ENCODE data around the gene GPR62. TPM values are rescaled to one million over a fixed set of nuclear protein-coding genes. Genes with fewer than 3 reads are reported as not detected.

Gene GPR62
- total and polyA plus RNA-seq, 2 experiments from 2014 or later = not detected

GRCh38 chr3:51964521-51964920 lies 9.3 kb downstream of the GPR62 start:
- no peak overlapping the region for H3K9ac ChIP-seq
- 0 out of 2 replicates have a peak, but pooled peaks cover 6% of the 10 kb centered on the region for H3K4me1 ChIP-seq (ENCODE audit: insufficient read depth)
- no peaks in the 10 kb centered on the region for H3K36me3 ChIP-seq (ENCODE audit: low read depth)
- 59 to 64% methylated on average over 4 of the region's 4 CpGs for WGBS, 2 experiments (ENCODE audit: low coverage in 1 of 2, low lambda C conversion rate in 2 of 2, missing lambda C conversion rate in 2 of 2)
- no peak overlapping the region for H3K4me2 ChIP-seq (ENCODE audit: unreplicated experiment)
- in situ Hi-C loops (cut with MboI) = no loop called here
- no peak overlapping the region for H2AFZ ChIP-seq
- H3K27ac ChIP-seq = no peak overlapping the region
- peaks cover 26% of the 10 kb centered on the region; the same call in 1 of the 2 replicates for H3K79me2 ChIP-seq (ENCODE audit: insufficient read depth)
- H3K27me3 ChIP-seq (replicated peaks; ENCODE audit: insufficient read depth) = no peaks in the 10 kb centered on the region
- no peaks in the 10 kb centered on the region for H3K9me2 ChIP-seq (ENCODE audit: insufficient read depth)
- peaks cover 5% of the 10 kb centered on the region; the same call in 1 of the 2 replicates for H3F3A ChIP-seq (ENCODE audit: insufficient read depth)
- no peaks in the 10 kb centered on the region for H4K20me1 ChIP-seq (ENCODE audit: insufficient read depth)
- TF ChIP-seq EZH2phosphoT487 (IDR thresholded peaks at IDR 0.05; ENCODE audit: insufficient read depth, low read depth) (no peak), EZH2 (IDR thresholded peaks at IDR 0.05; ENCODE audit: insufficient read depth, poor library complexity, severe bottlenecking) (no peak)
- no peak overlapping the region for H3K4me3 ChIP-seq
- no peaks in the 10 kb centered on the region for H3K9me3 ChIP-seq (ENCODE audit: low read depth)
- no peak for DNase-seq

GRCh38 chr3:51966016-51966415 lies 10.8 kb downstream of the GPR62 start:
- Histone ChIP-seq H3K36me3 (ENCODE audit: low read depth) (no peaks in the 10 kb centered on the region), H3K27ac (no peak overlapping the region), H3K27me3 (replicated peaks; ENCODE audit: insufficient read depth) (no peaks in the 10 kb centered on the region), H3K4me3 (peak overlapping the region; percentile 87; the same call in 1 of the 2 replicates), H3F3A (ENCODE audit: insufficient read depth) (peaks cover 8% of the 10 kb centered on the region), H3K4me2 (ENCODE audit: unreplicated experiment) (peak overlapping the region; percentile 95), H2AFZ (no peak overlapping the region), H3K4me1 (ENCODE audit: insufficient read depth) (0 out of 2 replicates have a peak, but pooled peaks cover 6% of the 10 kb centered on the region), H3K79me2 (ENCODE audit: insufficient read depth) (peaks cover 26% of the 10 kb centered on the region; the same call in 1 of the 2 replicates), H3K9ac (no peak overlapping the region), H3K9me2 (ENCODE audit: insufficient read depth) (no peaks in the 10 kb centered on the region), H4K20me1 (ENCODE audit: insufficient read depth) (no peaks in the 10 kb centered on the region), H3K9me3 (ENCODE audit: low read depth) (no peaks in the 10 kb centered on the region)
- DNase-seq = no peak
- in situ Hi-C loops (cut with MboI) = no loop called here
- WGBS, 2 experiments (ENCODE audit: low coverage in 1 of 2, low lambda C conversion rate in 2 of 2, missing lambda C conversion rate in 2 of 2) = 52 to 60% methylated on average over 2 of the region's 2 CpGs
- TF ChIP-seq EZH2 (IDR thresholded peaks at IDR 0.05; ENCODE audit: insufficient read depth, poor library complexity, severe bottlenecking) (no peak), EZH2phosphoT487 (IDR thresholded peaks at IDR 0.05; ENCODE audit: insufficient read depth, low read depth) (no peak)

- H3K36me3 ChIP-seq (ENCODE audit: low read depth) = no peaks in the 10 kb centered on the region
- in situ Hi-C loops (cut with MboI) = no loop called here
- no peaks in the 10 kb centered on the region for H3K9me2 ChIP-seq (ENCODE audit: insufficient read depth)
- 0 out of 2 replicates have a peak, but pooled peaks cover 6% of the 10 kb centered on the region for H3K4me1 ChIP-seq (ENCODE audit: insufficient read depth)
- WGBS, 2 experiments (ENCODE audit: low coverage in 1 of 2, low lambda C conversion rate in 2 of 2, missing lambda C conversion rate in 2 of 2) = 69 to 73% methylated on average over 4 to 5 of the region's 5 CpGs
- peak overlapping the region; percentile 84 for H3K9ac ChIP-seq
- peak overlapping the region; percentile 95 for H3K4me2 ChIP-seq (ENCODE audit: unreplicated experiment)
- TF ChIP-seq EZH2phosphoT487 (IDR thresholded peaks at IDR 0.05; ENCODE audit: insufficient read depth, low read depth) (no peak), EZH2 (IDR thresholded peaks at IDR 0.05; ENCODE audit: insufficient read depth, poor library complexity, severe bottlenecking) (no peak)
- H3K79me2 ChIP-seq (ENCODE audit: insufficient read depth) = peaks cover 26% of the 10 kb centered on the region; the same call in 1 of the 2 replicates
- no peaks in the 10 kb centered on the region for H4K20me1 ChIP-seq (ENCODE audit: insufficient read depth)
- DNase-seq = no peak
- no peaks in the 10 kb centered on the region for H3K27me3 ChIP-seq (replicated peaks; ENCODE audit: insufficient read depth)
- H3K27ac ChIP-seq = no peak overlapping the region
- H2AFZ ChIP-seq = no peak overlapping the region
- H3K4me3 ChIP-seq = peak overlapping the region; percentile 87
- no peaks in the 10 kb centered on the region for H3K9me3 ChIP-seq (ENCODE audit: low read depth)
- peaks cover 8% of the 10 kb centered on the region for H3F3A ChIP-seq (ENCODE audit: insufficient read depth)
These were observed 11.3 kb downstream of the GPR62 start for GRCh38 chr3:51966486-51966885.

GRCh38 chr3:51966922-51967383 lies 11.8 kb downstream of the GPR62 start:
- TF ChIP-seq EZH2phosphoT487 (IDR thresholded peaks at IDR 0.05; ENCODE audit: insufficient read depth, low read depth) (no peak), EZH2 (IDR thresholded peaks at IDR 0.05; ENCODE audit: insufficient read depth, poor library complexity, severe bottlenecking) (no peak)
- no peaks in the 10 kb centered on the region for H3K9me2 ChIP-seq (ENCODE audit: insufficient read depth)
- in situ Hi-C loops (cut with MboI) = no loop called here
- no peaks in the 10 kb centered on the region for H3K36me3 ChIP-seq (ENCODE audit: low read depth)
- peaks cover 27% of the 10 kb centered on the region for H3K79me2 ChIP-seq (ENCODE audit: insufficient read depth)
- WGBS, 2 experiments (ENCODE audit: low coverage in 1 of 2, low lambda C conversion rate in 2 of 2, missing lambda C conversion rate in 2 of 2) = 8 to 12% methylated on average over 16 to 33 of the region's 33 CpGs
- no peak overlapping the region for H3K27ac ChIP-seq
- 0 out of 2 replicates have a peak, but pooled peaks cover 6% of the 10 kb centered on the region for H3K4me1 ChIP-seq (ENCODE audit: insufficient read depth)
- H3K4me2 ChIP-seq (ENCODE audit: unreplicated experiment) = peak overlapping the region; percentile 95
- H4K20me1 ChIP-seq (ENCODE audit: insufficient read depth) = no peaks in the 10 kb centered on the region
- H3K27me3 ChIP-seq (replicated peaks; ENCODE audit: insufficient read depth) = no peaks in the 10 kb centered on the region
- peak overlapping the region; percentile 68 for H2AFZ ChIP-seq
- no peaks in the 10 kb centered on the region for H3K9me3 ChIP-seq (ENCODE audit: low read depth)
- peaks cover 8% of the 10 kb centered on the region for H3F3A ChIP-seq (ENCODE audit: insufficient read depth)
- no peak for DNase-seq
- peak overlapping the region; percentile 84 for H3K9ac ChIP-seq
- peak overlapping the region; percentile 87 for H3K4me3 ChIP-seq

Data from GM23248 (cell line).